IMR-90 (cell line): Measurements from ENCODE around the gene PCID2. TPM values are rescaled to one million over a fixed set of nuclear protein-coding genes. Genes with fewer than 3 reads are reported as not detected.

Source experiments
- ATAC-seq: fragments of 200-7000 bp; cut with Tn5 transposase; 2 replicates; pipeline ENCODE4 v1.9.1; 2020; ENCODE audit warnings: low read depth, mild to moderate bottlenecking, moderate library complexity
- BruUV-seq: library from RNA; stranded (reverse); fragments of 400-500 nt; replicated peaks from 2 replicates; lab custom pipeline; 2021; lab: Mats Ljungman, UMichigan
- CTCF ChIA-PET: fragments of 300-600 bp; formaldehyde crosslinking; extraction: SDS; loops from one replicate; lab custom pipeline; 2021; ENCODE audit warnings: antibody characterized with exemption; lab: Yijun Ruan, JAX
- POLR2A ChIA-PET: fragments of 300-600 bp; sonication (Branson Sonifier 250); formaldehyde crosslinking; loops from one replicate; lab custom pipeline; 2022; ENCODE audit warnings: antibody characterized with exemption; ENCODE audit not compliant: unreplicated experiment; lab: Charles Lee
- DNase-seq: peaks from one replicate; pipeline ENCODE4 v3.0.0; 2013
- H2AFZ ChIP-seq: replicated peaks from 2 replicates; pipeline ENCODE3; 2013; ENCODE audit warnings: low read length, mild to moderate bottlenecking; ENCODE audit not compliant: poor library complexity
- H2AK5ac ChIP-seq: 2 replicates; pipeline ENCODE4 v1.6.1; 2013; ENCODE audit warnings: low read depth, low read length, inconsistent platforms
- H2AK9ac ChIP-seq: replicated peaks from 2 replicates; pipeline ENCODE3; 2013; ENCODE audit warnings: mild to moderate bottlenecking, low read depth, low read length, moderate library complexity; ENCODE audit not compliant: poor library complexity
- H2BK120ac ChIP-seq: 2 replicates; pipeline ENCODE4 v1.6.1; 2013; ENCODE audit warnings: low read depth, low read length, inconsistent platforms
- H2BK15ac ChIP-seq: 3 replicates; pipeline ENCODE4 v1.6.1; 2013; ENCODE audit warnings: low read depth, low read length, inconsistent platforms
- H2BK20ac ChIP-seq: 2 replicates; pipeline ENCODE4 v1.6.1; 2013; ENCODE audit warnings: low read depth, mild to moderate bottlenecking, inconsistent platforms, low read length, moderate library complexity
- H2BK5ac ChIP-seq: 2 replicates; pipeline ENCODE4 v1.6.1; 2013; ENCODE audit warnings: mild to moderate bottlenecking, low read depth, low read length, inconsistent platforms; ENCODE audit not compliant: poor library complexity, severe bottlenecking
- H3K14ac ChIP-seq: replicated peaks from 2 replicates; pipeline ENCODE4 v1.6.1; 2013; ENCODE audit warnings: low read depth, low read length, inconsistent platforms
- H3K18ac ChIP-seq: 2 replicates; pipeline ENCODE4 v1.6.1; 2013; ENCODE audit warnings: low read depth, low read length, control low read depth
- H3K23ac ChIP-seq: 2 replicates; pipeline ENCODE4 v1.6.1; 2013; ENCODE audit warnings: low read depth, low read length, inconsistent platforms
- H3K27ac ChIP-seq: 2 replicates; pipeline ENCODE4 v1.5.1; 2013; ENCODE audit warnings: mild to moderate bottlenecking, control low read depth, low read length; ENCODE audit not compliant: insufficient read depth
- H3K27me3 ChIP-seq: 2 replicates; pipeline ENCODE4 v1.6.1; 2013; ENCODE audit warnings: low read length; ENCODE audit not compliant: control insufficient read depth, insufficient read depth
- H3K36me3 ChIP-seq: 2 replicates; pipeline ENCODE4 v1.6.1; 2013; ENCODE audit warnings: low read length, mixed read lengths; ENCODE audit not compliant: control insufficient read depth, insufficient read depth
- H3K4ac ChIP-seq: 2 replicates; pipeline ENCODE4 v1.6.1; 2013; ENCODE audit warnings: low read depth, low read length, inconsistent platforms
- H3K4me1 ChIP-seq: 2 replicates; pipeline ENCODE4 v1.6.1; 2013; ENCODE audit warnings: low read length, mixed read lengths; ENCODE audit not compliant: control insufficient read depth, insufficient read depth
- H3K4me2 ChIP-seq: 2 replicates; pipeline ENCODE4 v1.6.1; 2013; ENCODE audit warnings: low read depth, mild to moderate bottlenecking, control low read depth, low read length, moderate library complexity
- H3K4me3 ChIP-seq: 2 replicates; pipeline ENCODE4 v1.5.1; 2013; ENCODE audit warnings: low read depth, mild to moderate bottlenecking, control low read depth, low read length, moderate library complexity; ENCODE audit not compliant: insufficient read depth
- H3K56ac ChIP-seq: 2 replicates; pipeline ENCODE4 v1.6.1; 2013; ENCODE audit warnings: low read length, inconsistent platforms; ENCODE audit not compliant: insufficient read depth; ENCODE audit errors: extremely low read depth
- H3K79me1 ChIP-seq, 2 experiments: 2 replicates each; pipeline ENCODE4 v1.6.1; 2013; ENCODE audit warnings: low read length in 2 of 2, inconsistent platforms in 1 of 2, low read depth in 1 of 2
- H3K9ac ChIP-seq: 2 replicates; pipeline ENCODE4 v1.6.1; 2013; ENCODE audit warnings: low read depth, low read length, control low read depth
- H3K9me1 ChIP-seq: 2 replicates; pipeline ENCODE4 v1.6.1; 2013; ENCODE audit warnings: low read length, inconsistent platforms; ENCODE audit not compliant: insufficient read depth
- H3K9me3 ChIP-seq: 2 replicates; pipeline ENCODE4 v1.6.1; 2013; ENCODE audit warnings: low read length; ENCODE audit not compliant: control insufficient read depth, insufficient read depth
- H4K20me1 ChIP-seq: 2 replicates; pipeline ENCODE4 v1.6.1; 2013; ENCODE audit warnings: low read length, inconsistent platforms; ENCODE audit not compliant: insufficient read depth
- H4K5ac ChIP-seq: 2 replicates; pipeline ENCODE4 v1.6.1; 2013; ENCODE audit warnings: mild to moderate bottlenecking, low read depth, low read length, control low read depth
- H4K8ac ChIP-seq, 2 experiments: 2 replicates each; pipeline ENCODE4 v1.6.1; 2013; ENCODE audit warnings: low read depth in 2 of 2, low read length in 2 of 2, control low read depth in 1 of 2, inconsistent platforms in 1 of 2
- H4K91ac ChIP-seq: 2 replicates; pipeline ENCODE4 v1.6.1; 2013; ENCODE audit warnings: low read depth, low read length, inconsistent platforms; ENCODE audit not compliant: insufficient read depth
- BHLHE40 ChIP-seq: fragments of 150-350 bp; IDR thresholded peaks from 2 replicates; pipeline ENCODE4 v1.6.1; 2016; ENCODE audit warnings: mild to moderate bottlenecking, low read depth, low read length
- CEBPB ChIP-seq: IDR thresholded peaks from 2 replicates; pipeline ENCODE4 v1.6.1; 2012; ENCODE audit warnings: low read depth, low read length, improper control_type of control experiment
- CHD1 ChIP-seq: IDR thresholded peaks from 2 replicates; pipeline ENCODE4 v1.6.1; 2012; ENCODE audit warnings: low read depth, low read length, improper control_type of control experiment
- ELK1 ChIP-seq: fragments of 150-350 bp; IDR thresholded peaks from 2 replicates; pipeline ENCODE4 v1.6.1; 2016; ENCODE audit warnings: low read depth, mild to moderate bottlenecking, low read length, moderate library complexity, borderline replicate concordance
- FOS ChIP-seq: fragments of 150-350 bp; IDR thresholded peaks from 2 replicates; pipeline ENCODE4 v1.6.1; 2016; ENCODE audit warnings: low read depth, low read length
- MAFK ChIP-seq: IDR thresholded peaks from 2 replicates; pipeline ENCODE4 v1.6.1; 2012; ENCODE audit warnings: low read depth, low read length, improper control_type of control experiment
- MXI1 ChIP-seq: IDR thresholded peaks from 2 replicates; pipeline ENCODE4 v1.6.1; 2012; ENCODE audit warnings: low read depth, mild to moderate bottlenecking, low read length, moderate library complexity, borderline replicate concordance
- NFE2L2 ChIP-seq: fragments of 150-350 bp; IDR thresholded peaks from 2 replicates; pipeline ENCODE4 v1.6.1; 2016; ENCODE audit warnings: low read depth, mild to moderate bottlenecking, low read length
- RAD21 ChIP-seq: IDR thresholded peaks from 2 replicates; pipeline ENCODE4 v1.6.1; 2012; ENCODE audit warnings: low read length, improper control_type of control experiment
- USF2 ChIP-seq: fragments of 150-350 bp; IDR thresholded peaks from 2 replicates; pipeline ENCODE4 v1.6.1; 2017; ENCODE audit warnings: mild to moderate bottlenecking, antibody characterized with exemption, low read length, low read depth
- WGBS, 2 experiments: methylation state at CpG; one replicate each; pipeline versions ENCODE4 v1.1.5 to v1.1.7; 2013; ENCODE audit warnings: missing lambda C conversion rate in 2 of 2; ENCODE audit not compliant: insufficient read length in 1 of 2; ENCODE audit errors: extremely low coverage in 2 of 2; 5-methylcytosine and 5-hydroxymethylcytosine counted together
- dilution Hi-C: fragments of 300-500 bp; cut with HindIII; formaldehyde crosslinking; loops from one replicate; pipeline ENCODE4 v1.14.3; 2018; ENCODE audit warnings: low sequenced_read_pairs; ENCODE audit not compliant: unreplicated experiment
- in situ Hi-C: fragments of 300-500 bp; cut with MboI; formaldehyde crosslinking; loops from 3 replicates; pipeline ENCODE4 v1.14.3; 2019; ENCODE audit warnings: low sequenced_read_pairs, inconsistent platforms, mixed read lengths
- intact Hi-C: fragments of 100-400 bp; cut with micrococcal nuclease; formaldehyde crosslinking; loops from 2 replicates; pipeline ENCODE4 v1.10.0; 2022
- polyA plus RNA-seq, 3 experiments: library from polyadenylated mRNA; depleted of rRNA; stranded (reverse); fragments of >200 nt; gene quantifications; 2 replicates each; pipeline ENCODE4 v1.2.3, GENCODE V29; 2012; ENCODE audit warnings: low replicate concordance in 1 of 3
- total RNA-seq: library from RNA; depleted of rRNA; stranded (reverse); fragments of >200 nt; gene quantifications from 2 replicates; pipeline ENCODE4 v1.2.3, GENCODE V29; 2012

Gene PCID2
- total and polyA plus RNA-seq, 2 of the 4 experiments (the other 2 are of a cell fraction), result 83.5 to 90.9 TPM

GRCh38 chr13:113229161-113229560 is 20.7 kb upstream of the PCID2 start:
- Histone ChIP-seq H4K91ac (peak overlapping the region; percentile 41; the same call in 1 of the 2 replicates), H2AK5ac (peak overlapping the region; percentile 15; the same call in 1 of the 2 replicates), H3K4me2 (no peak overlapping the region), H3K9ac (no peak overlapping the region), H3K4me3 (no peak overlapping the region), H4K20me1 (peaks cover 30% of the 10 kb centered on the region), H3K9me3 (no peaks in the 10 kb centered on the region), H3K27ac (peak overlapping the region; percentile 35; the same call in 1 of the 2 replicates), H3K9me1 (peaks cover 28% of the 10 kb centered on the region), H2BK5ac (no peak overlapping the region), H3K27me3 (no peaks in the 10 kb centered on the region), H2AFZ (no peak overlapping the region), H4K5ac (no peak overlapping the region), H4K8ac (peak overlapping the region in 1 of 2 experiments; percentile 50; a peak in 1 of 4 replicates), H3K4me1 (peaks cover 8% of the 10 kb centered on the region; the same call in 1 of the 2 replicates), H2BK15ac (no peak overlapping the region), H3K36me3 (peaks cover 52% of the 10 kb centered on the region), H2AK9ac (peak overlapping the region; percentile 7), H3K56ac (no peak overlapping the region), H3K14ac (no peak overlapping the region), H2BK20ac (no peak overlapping the region), H3K79me1 (peaks cover 41 to 61% of the 10 kb centered on the region in 2 experiments), H3K18ac (no peak overlapping the region; the same call in 1 of the 2 replicates), H2BK120ac (no peak overlapping the region), H3K4ac (no peak overlapping the region), H3K23ac (no peak overlapping the region)
- ATAC-seq (no peak), DNase-seq (no peak)
- intact Hi-C loops (no loop called here), in situ Hi-C loops (loop anchor here (25.0 kb wide), 1 partner anchor 292 kb away; no protein-coding TSS in a partner anchor), dilution Hi-C loops (no loop called here)
- BruUV-seq, result no TSS peak
- POLR2A ChIA-PET, result no interaction called here
- CTCF ChIA-PET, result no interaction called here
- TF ChIP-seq BHLHE40 (no peak), MXI1 (no peak), ELK1 (no peak), NFE2L2 (no peak), USF2 (no peak), RAD21 (no peak), CEBPB (no peak), MAFK (no peak), CHD1 (no peak), FOS (no peak)
- 40% methylated on average over 1 of the region's 5 CpGs; no CpG with 5 or more reads in 1 of the 2 experiments for whole genome bisulfite sequencing, 2 experiments
